ENCODE data around the gene ALDH4A1. TPM values are rescaled to one million over a fixed set of nuclear protein-coding genes. Genes with fewer than 3 reads are reported as not detected.

The ALDH4A1 gene
- total and polyA plus RNA-seq, 2 experiments from 2014 or later = 11.3 to 33.8 TPM

DNA sequence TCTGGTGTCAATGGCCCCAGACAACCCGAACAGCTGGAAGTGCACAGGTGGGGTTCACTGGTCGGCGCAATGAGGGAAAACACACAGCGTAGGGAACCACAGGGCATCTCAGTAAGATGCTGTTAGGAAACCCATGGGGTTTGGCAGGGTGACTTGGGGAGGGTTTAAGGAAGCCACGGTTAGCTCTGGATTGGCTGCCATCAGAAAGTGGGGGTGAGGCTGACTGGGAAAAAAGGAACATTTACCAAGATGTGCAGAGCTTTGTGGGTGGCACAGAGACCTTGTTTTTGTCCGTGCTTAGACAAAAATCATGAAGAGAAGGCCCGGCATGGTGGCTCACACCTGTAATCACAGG is 11.0 kb downstream of the ALDH4A1 start:
- no peak for TF ChIP-seq ZNF114 (CRISPR knock-in tag; IDR thresholded peaks at IDR 0.05)
- no peak for TF ChIP-seq STAT1 (IDR thresholded peaks at IDR 0.05; ENCODE audit: unreplicated experiment)
- TF ChIP-seq POLR2AphosphoS5 (IDR thresholded peaks at IDR 0.05; ENCODE audit: low read depth) = no peak
- TF ChIP-seq, protein P1, sequence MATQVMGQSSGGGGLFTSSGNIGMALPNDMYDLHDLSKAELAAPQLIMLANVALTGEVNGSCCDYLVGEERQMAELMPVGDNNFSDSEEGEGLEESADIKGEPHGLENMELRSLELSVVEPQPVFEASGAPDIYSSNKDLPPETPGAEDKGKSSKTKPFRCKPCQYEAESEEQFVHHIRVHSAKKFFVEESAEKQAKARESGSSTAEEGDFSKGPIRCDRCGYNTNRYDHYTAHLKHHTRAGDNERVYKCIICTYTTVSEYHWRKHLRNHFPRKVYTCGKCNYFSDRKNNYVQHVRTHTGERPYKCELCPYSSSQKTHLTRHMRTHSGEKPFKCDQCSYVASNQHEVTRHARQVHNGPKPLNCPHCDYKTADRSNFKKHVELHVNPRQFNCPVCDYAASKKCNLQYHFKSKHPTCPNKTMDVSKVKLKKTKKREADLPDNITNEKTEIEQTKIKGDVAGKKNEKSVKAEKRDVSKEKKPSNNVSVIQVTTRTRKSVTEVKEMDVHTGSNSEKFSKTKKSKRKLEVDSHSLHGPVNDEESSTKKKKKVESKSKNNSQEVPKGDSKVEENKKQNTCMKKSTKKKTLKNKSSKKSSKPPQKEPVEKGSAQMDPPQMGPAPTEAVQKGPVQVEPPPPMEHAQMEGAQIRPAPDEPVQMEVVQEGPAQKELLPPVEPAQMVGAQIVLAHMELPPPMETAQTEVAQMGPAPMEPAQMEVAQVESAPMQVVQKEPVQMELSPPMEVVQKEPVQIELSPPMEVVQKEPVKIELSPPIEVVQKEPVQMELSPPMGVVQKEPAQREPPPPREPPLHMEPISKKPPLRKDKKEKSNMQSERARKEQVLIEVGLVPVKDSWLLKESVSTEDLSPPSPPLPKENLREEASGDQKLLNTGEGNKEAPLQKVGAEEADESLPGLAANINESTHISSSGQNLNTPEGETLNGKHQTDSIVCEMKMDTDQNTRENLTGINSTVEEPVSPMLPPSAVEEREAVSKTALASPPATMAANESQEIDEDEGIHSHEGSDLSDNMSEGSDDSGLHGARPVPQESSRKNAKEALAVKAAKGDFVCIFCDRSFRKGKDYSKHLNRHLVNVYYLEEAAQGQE (IDR thresholded peaks at IDR 0.05; ENCODE audit: unreplicated experiment) = no peak
- TF ChIP-seq, protein P2, sequence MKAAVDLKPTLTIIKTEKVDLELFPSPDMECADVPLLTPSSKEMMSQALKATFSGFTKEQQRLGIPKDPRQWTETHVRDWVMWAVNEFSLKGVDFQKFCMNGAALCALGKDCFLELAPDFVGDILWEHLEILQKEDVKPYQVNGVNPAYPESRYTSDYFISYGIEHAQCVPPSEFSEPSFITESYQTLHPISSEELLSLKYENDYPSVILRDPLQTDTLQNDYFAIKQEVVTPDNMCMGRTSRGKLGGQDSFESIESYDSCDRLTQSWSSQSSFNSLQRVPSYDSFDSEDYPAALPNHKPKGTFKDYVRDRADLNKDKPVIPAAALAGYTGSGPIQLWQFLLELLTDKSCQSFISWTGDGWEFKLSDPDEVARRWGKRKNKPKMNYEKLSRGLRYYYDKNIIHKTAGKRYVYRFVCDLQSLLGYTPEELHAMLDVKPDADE (IDR thresholded peaks at IDR 0.05) = no peak
- no peak overlapping the region for H3K4me2 ChIP-seq
- H3K27ac ChIP-seq (ENCODE audit: low read depth) = no peak overlapping the region
- Mint-ChIP-seq H3K36me3 (ENCODE audit: low read depth) (no peaks in the 10 kb centered on the region; the same call in 2 of the 3 replicates), H3K27me3 (ENCODE audit: insufficient read depth, low read depth, poor library complexity) (peaks cover 6% of the 10 kb centered on the region), H3K4me1 (no peaks in the 10 kb centered on the region), H3K27ac (peak overlapping the region; percentile 66; the same call in 1 of the 2 replicates), H3K9me3 (no peaks in the 10 kb centered on the region), H3K4me3 (no peak overlapping the region)
- H3K4me3 ChIP-seq = no peak overlapping the region
- H3K79me2 ChIP-seq (replicated peaks; ENCODE audit: insufficient read depth) = no peaks in the 10 kb centered on the region; the same call in 1 of the 2 replicates
- no peaks in the 10 kb centered on the region for H3K36me3 ChIP-seq (ENCODE audit: insufficient read depth)
- H3F3A ChIP-seq (replicated peaks; ENCODE audit: low read depth) = no peaks in the 10 kb centered on the region
- DNase-seq (ENCODE audit: low spot score) = no peak
- H3K9me2 ChIP-seq (ENCODE audit: insufficient read depth) = no peaks in the 10 kb centered on the region
- no peaks in the 10 kb centered on the region for H3K4me1 ChIP-seq (ENCODE audit: insufficient read depth)
- H3K27me3 ChIP-seq (ENCODE audit: insufficient read depth) = no peaks in the 10 kb centered on the region
- H2AFZ ChIP-seq = no peak overlapping the region
- ATAC-seq = no peak
- H4K20me1 ChIP-seq (replicated peaks; ENCODE audit: insufficient read depth) = no peaks in the 10 kb centered on the region; the same call in 1 of the 2 replicates

DNA sequence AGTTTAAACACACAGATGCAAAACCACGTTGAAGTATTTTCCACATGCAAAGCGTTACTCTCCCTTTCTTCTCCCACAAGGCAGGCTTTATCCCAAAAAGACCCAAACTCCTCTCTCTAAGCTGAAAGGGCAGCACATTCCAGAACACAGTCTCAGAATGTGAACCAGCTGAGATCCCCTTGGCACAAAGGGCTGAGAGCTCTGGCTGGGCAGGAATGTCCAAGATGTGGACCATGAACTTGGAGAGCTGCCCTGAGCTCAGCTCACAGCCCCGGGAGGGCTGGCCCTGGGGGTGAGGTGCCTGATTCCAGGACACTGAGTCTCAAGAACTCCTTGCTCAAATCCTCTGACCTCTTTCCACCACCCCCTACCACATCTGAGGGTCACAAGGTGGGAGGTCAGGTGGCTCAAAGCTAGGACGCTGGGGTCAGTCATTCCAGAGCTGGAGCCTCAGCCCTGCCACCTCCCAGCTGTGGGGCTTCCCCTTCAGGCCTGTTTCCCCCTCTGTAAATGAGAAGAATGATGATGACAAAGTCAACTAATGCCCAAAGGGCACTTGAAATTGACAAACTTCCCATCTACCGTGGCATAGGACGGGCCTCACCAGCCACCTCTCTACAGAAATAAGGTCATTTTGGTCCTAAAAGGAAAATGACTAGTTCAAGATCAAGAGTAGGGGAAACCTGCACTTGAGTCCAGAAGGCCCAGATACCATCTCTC is 11.5 kb downstream of the ALDH4A1 start:
- H3K27me3 Mint-ChIP-seq (ENCODE audit: insufficient read depth, low read depth, poor library complexity) = peaks cover 6% of the 10 kb centered on the region
- DNase-seq (ENCODE audit: low spot score) (no peak), ATAC-seq (peak; percentile 53)
- H3K4me1 Mint-ChIP-seq = no peaks in the 10 kb centered on the region
- H3K9me3 Mint-ChIP-seq = no peaks in the 10 kb centered on the region
- no peak overlapping the region for H3K4me3 ChIP-seq
- H3K36me3 ChIP-seq (ENCODE audit: insufficient read depth) = no peaks in the 10 kb centered on the region
- H2AFZ ChIP-seq = no peak overlapping the region
- peak overlapping the region; percentile 66; the same call in 1 of the 2 replicates for H3K27ac Mint-ChIP-seq
- H3F3A ChIP-seq (replicated peaks; ENCODE audit: low read depth) = no peaks in the 10 kb centered on the region
- H4K20me1 ChIP-seq (replicated peaks; ENCODE audit: insufficient read depth) = no peaks in the 10 kb centered on the region; the same call in 1 of the 2 replicates
- H3K27ac ChIP-seq (ENCODE audit: low read depth) = no peak overlapping the region
- H3K79me2 ChIP-seq (replicated peaks; ENCODE audit: insufficient read depth) = no peaks in the 10 kb centered on the region; the same call in 1 of the 2 replicates
- H3K27me3 ChIP-seq (ENCODE audit: insufficient read depth) = no peaks in the 10 kb centered on the region
- H3K4me2 ChIP-seq = no peak overlapping the region
- no peaks in the 10 kb centered on the region for H3K9me2 ChIP-seq (ENCODE audit: insufficient read depth)
- H3K4me1 ChIP-seq (ENCODE audit: insufficient read depth) = no peaks in the 10 kb centered on the region
- no peaks in the 10 kb centered on the region; the same call in 2 of the 3 replicates for H3K36me3 Mint-ChIP-seq (ENCODE audit: low read depth)
- H3K4me3 Mint-ChIP-seq = no peak overlapping the region
- TF ChIP-seq POLR2AphosphoS5 (IDR thresholded peaks at IDR 0.05; ENCODE audit: low read depth) = no peak
- no peak for TF ChIP-seq EZH2phosphoT487 (IDR thresholded peaks at IDR 0.05; ENCODE audit: unreplicated experiment)
- TF ChIP-seq NANOG (IDR thresholded peaks at IDR 0.05; ENCODE audit: borderline replicate concordance) = no peak
- no peak for TF ChIP-seq ZNF114 (CRISPR knock-in tag; IDR thresholded peaks at IDR 0.05)
- TF ChIP-seq, protein P3, sequence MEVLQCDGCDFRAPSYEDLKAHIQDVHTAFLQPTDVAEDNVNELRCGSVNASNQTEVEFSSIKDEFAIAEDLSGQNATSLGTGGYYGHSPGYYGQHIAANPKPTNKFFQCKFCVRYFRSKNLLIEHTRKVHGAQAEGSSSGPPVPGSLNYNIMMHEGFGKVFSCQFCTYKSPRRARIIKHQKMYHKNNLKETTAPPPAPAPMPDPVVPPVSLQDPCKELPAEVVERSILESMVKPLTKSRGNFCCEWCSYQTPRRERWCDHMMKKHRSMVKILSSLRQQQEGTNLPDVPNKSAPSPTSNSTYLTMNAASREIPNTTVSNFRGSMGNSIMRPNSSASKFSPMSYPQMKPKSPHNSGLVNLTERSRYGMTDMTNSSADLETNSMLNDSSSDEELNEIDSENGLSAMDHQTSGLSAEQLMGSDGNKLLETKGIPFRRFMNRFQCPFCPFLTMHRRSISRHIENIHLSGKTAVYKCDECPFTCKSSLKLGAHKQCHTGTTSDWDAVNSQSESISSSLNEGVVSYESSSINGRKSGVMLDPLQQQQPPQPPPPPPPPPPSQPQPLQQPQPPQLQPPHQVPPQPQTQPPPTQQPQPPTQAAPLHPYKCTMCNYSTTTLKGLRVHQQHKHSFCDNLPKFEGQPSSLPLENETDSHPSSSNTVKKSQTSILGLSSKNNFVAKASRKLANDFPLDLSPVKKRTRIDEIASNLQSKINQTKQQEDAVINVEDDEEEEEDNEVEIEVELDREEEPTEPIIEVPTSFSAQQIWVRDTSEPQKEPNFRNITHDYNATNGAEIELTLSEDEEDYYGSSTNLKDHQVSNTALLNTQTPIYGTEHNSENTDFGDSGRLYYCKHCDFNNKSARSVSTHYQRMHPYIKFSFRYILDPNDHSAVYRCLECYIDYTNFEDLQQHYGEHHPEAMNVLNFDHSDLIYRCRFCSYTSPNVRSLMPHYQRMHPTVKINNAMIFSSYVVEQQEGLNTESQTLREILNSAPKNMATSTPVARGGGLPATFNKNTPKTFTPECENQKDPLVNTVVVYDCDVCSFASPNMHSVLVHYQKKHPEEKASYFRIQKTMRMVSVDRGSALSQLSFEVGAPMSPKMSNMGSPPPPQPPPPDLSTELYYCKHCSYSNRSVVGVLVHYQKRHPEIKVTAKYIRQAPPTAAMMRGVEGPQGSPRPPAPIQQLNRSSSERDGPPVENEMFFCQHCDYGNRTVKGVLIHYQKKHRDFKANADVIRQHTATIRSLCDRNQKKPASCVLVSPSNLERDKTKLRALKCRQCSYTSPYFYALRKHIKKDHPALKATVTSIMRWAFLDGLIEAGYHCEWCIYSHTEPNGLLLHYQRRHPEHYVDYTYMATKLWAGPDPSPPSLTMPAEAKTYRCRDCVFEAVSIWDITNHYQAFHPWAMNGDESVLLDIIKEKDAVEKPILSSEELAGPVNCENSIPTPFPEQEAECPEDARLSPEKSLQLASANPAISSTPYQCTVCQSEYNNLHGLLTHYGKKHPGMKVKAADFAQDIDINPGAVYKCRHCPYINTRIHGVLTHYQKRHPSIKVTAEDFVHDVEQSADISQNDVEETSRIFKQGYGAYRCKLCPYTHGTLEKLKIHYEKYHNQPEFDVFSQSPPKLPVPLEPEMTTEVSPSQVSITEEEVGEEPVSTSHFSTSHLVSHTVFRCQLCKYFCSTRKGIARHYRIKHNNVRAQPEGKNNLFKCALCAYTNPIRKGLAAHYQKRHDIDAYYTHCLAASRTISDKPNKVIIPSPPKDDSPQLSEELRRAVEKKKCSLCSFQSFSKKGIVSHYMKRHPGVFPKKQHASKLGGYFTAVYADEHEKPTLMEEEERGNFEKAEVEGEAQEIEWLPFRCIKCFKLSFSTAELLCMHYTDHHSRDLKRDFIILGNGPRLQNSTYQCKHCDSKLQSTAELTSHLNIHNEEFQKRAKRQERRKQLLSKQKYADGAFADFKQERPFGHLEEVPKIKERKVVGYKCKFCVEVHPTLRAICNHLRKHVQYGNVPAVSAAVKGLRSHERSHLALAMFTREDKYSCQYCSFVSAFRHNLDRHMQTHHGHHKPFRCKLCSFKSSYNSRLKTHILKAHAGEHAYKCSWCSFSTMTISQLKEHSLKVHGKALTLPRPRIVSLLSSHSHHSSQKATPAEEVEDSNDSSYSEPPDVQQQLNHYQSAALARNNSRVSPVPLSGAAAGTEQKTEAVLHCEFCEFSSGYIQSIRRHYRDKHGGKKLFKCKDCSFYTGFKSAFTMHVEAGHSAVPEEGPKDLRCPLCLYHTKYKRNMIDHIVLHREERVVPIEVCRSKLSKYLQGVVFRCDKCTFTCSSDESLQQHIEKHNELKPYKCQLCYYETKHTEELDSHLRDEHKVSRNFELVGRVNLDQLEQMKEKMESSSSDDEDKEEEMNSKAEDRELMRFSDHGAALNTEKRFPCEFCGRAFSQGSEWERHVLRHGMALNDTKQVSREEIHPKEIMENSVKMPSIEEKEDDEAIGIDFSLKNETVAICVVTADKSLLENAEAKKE (CRISPR knock-in tag; IDR thresholded peaks at IDR 0.05) = no peak
- no peak for TF ChIP-seq STAT1 (IDR thresholded peaks at IDR 0.05; ENCODE audit: unreplicated experiment)
- no peak for TF ChIP-seq ZNF331 (CRISPR knock-in tag; IDR thresholded peaks at IDR 0.05; ENCODE audit: low read depth)
